ENCODE data around the gene RIT2. TPM values are rescaled to one million over a fixed set of nuclear protein-coding genes. Genes with fewer than 3 reads are reported as not detected.

Gene RIT2
- total RNA-seq, 2 donors from 2014 or later: not detected

- H3K9me3 Mint-ChIP-seq: peaks cover 18% of the 10 kb centered on the region
- no peaks in the 10 kb centered on the region for H3K36me3 Mint-ChIP-seq (ENCODE audit: low read depth)
- no peak overlapping the region for H3K27ac Mint-ChIP-seq
- H3K4me1 Mint-ChIP-seq: no peaks in the 10 kb centered on the region
- ATAC-seq (replicated peaks): no peak
- no peaks in the 10 kb centered on the region for H3K27me3 Mint-ChIP-seq
- H3K4me3 Mint-ChIP-seq: no peak overlapping the region
Measured at GRCh38 chr18:43010611-43011010, 104.9 kb downstream of the RIT2 start.

GRCh38 chr18:43009674-43010073, 105.8 kb downstream of the RIT2 start:
- Mint-ChIP-seq H3K4me1 (no peaks in the 10 kb centered on the region), H3K4me3 (no peak overlapping the region), H3K36me3 (ENCODE audit: low read depth) (no peaks in the 10 kb centered on the region), H3K27ac (no peak overlapping the region), H3K9me3 (peaks cover 13% of the 10 kb centered on the region), H3K27me3 (no peaks in the 10 kb centered on the region)
- ATAC-seq (replicated peaks): no peak

- Mint-ChIP-seq H3K27ac (no peak overlapping the region), H3K36me3 (ENCODE audit: low read depth) (no peaks in the 10 kb centered on the region), H3K9me3 (peaks cover 9% of the 10 kb centered on the region), H3K27me3 (no peaks in the 10 kb centered on the region), H3K4me1 (no peaks in the 10 kb centered on the region), H3K4me3 (no peak overlapping the region)
- no peak for ATAC-seq (replicated peaks)
Measured at GRCh38 chr18:43007365-43007764, 108.1 kb downstream of the RIT2 start.

GRCh38 chr18:43004421-43004820, 111.1 kb downstream of the RIT2 start:
- H3K27me3 Mint-ChIP-seq: no peaks in the 10 kb centered on the region
- no peaks in the 10 kb centered on the region for H3K4me1 Mint-ChIP-seq
- no peaks in the 10 kb centered on the region for H3K36me3 Mint-ChIP-seq (ENCODE audit: low read depth)
- peaks cover 8% of the 10 kb centered on the region for H3K9me3 Mint-ChIP-seq
- no peak overlapping the region for H3K27ac Mint-ChIP-seq
- no peak for ATAC-seq (replicated peaks)
- H3K4me3 Mint-ChIP-seq: no peak overlapping the region

GRCh38 chr18:43001821-43002220, 113.7 kb downstream of the RIT2 start:
- no peaks in the 10 kb centered on the region for H3K4me1 Mint-ChIP-seq
- ATAC-seq (replicated peaks): no peak
- no peaks in the 10 kb centered on the region for H3K36me3 Mint-ChIP-seq (ENCODE audit: low read depth)

GRCh38 chr18:42996824-42997223, 118.7 kb downstream of the RIT2 start:
- Mint-ChIP-seq H3K27ac (no peak overlapping the region), H3K27me3 (no peaks in the 10 kb centered on the region), H3K4me1 (no peaks in the 10 kb centered on the region), H3K9me3 (peaks cover 14% of the 10 kb centered on the region), H3K4me3 (no peak overlapping the region), H3K36me3 (ENCODE audit: low read depth) (no peaks in the 10 kb centered on the region)
- ATAC-seq (replicated peaks): no peak

More at GRCh38 chr18:43001821-43002220, 113.7 kb downstream of the RIT2 start:
- H3K27ac Mint-ChIP-seq: no peak overlapping the region
- H3K4me3 Mint-ChIP-seq: no peak overlapping the region
- no peaks in the 10 kb centered on the region for H3K27me3 Mint-ChIP-seq
- peaks cover 7% of the 10 kb centered on the region for H3K9me3 Mint-ChIP-seq

- H3K9me3 Mint-ChIP-seq: peaks cover 20% of the 10 kb centered on the region
- no peak overlapping the region for H3K27ac Mint-ChIP-seq
- H3K36me3 Mint-ChIP-seq (ENCODE audit: low read depth): no peaks in the 10 kb centered on the region
- no peaks in the 10 kb centered on the region for H3K4me1 Mint-ChIP-seq
- H3K27me3 Mint-ChIP-seq: no peaks in the 10 kb centered on the region
- H3K4me3 Mint-ChIP-seq: no peak overlapping the region
- ATAC-seq (replicated peaks): no peak
Measured at GRCh38 chr18:42980426-42980825, 135.1 kb downstream of the RIT2 start.

- no peaks in the 10 kb centered on the region for H3K27me3 Mint-ChIP-seq
- no peaks in the 10 kb centered on the region for H3K36me3 Mint-ChIP-seq (ENCODE audit: low read depth)
- peaks cover 21% of the 10 kb centered on the region for H3K9me3 Mint-ChIP-seq
Measured at GRCh38 chr18:42977982-42978637, 137.4 kb downstream of the RIT2 start.

GRCh38 chr18:42976869-42977590, 138.5 kb downstream of the RIT2 start:
- ATAC-seq (replicated peaks): no peak
- H3K9me3 Mint-ChIP-seq: peaks cover 21% of the 10 kb centered on the region
- H3K4me3 Mint-ChIP-seq: no peak overlapping the region
- no peaks in the 10 kb centered on the region for H3K36me3 Mint-ChIP-seq (ENCODE audit: low read depth)
- no peaks in the 10 kb centered on the region for H3K4me1 Mint-ChIP-seq
- no peak overlapping the region for H3K27ac Mint-ChIP-seq
- H3K27me3 Mint-ChIP-seq: no peaks in the 10 kb centered on the region

More at GRCh38 chr18:42977982-42978637, 137.4 kb downstream of the RIT2 start:
- ATAC-seq (replicated peaks): no peak
- no peak overlapping the region for H3K4me3 Mint-ChIP-seq
- H3K4me1 Mint-ChIP-seq: no peaks in the 10 kb centered on the region
- no peak overlapping the region for H3K27ac Mint-ChIP-seq

GRCh38 chr18:42969366-42969765, 146.1 kb downstream of the RIT2 start:
- Mint-ChIP-seq H3K27me3 (no peaks in the 10 kb centered on the region), H3K27ac (no peak overlapping the region), H3K9me3 (peaks cover 5% of the 10 kb centered on the region), H3K4me3 (no peak overlapping the region), H3K4me1 (no peaks in the 10 kb centered on the region), H3K36me3 (ENCODE audit: low read depth) (no peaks in the 10 kb centered on the region)
- no peak for ATAC-seq (replicated peaks)

GRCh38 chr18:42961298-42961697, 154.2 kb downstream of the RIT2 start:
- Mint-ChIP-seq H3K36me3 (ENCODE audit: low read depth) (no peaks in the 10 kb centered on the region), H3K27ac (no peak overlapping the region), H3K27me3 (no peaks in the 10 kb centered on the region), H3K4me1 (no peaks in the 10 kb centered on the region), H3K9me3 (peaks cover 8% of the 10 kb centered on the region), H3K4me3 (no peak overlapping the region)
- no peak for ATAC-seq (replicated peaks)

- Mint-ChIP-seq H3K4me1 (no peaks in the 10 kb centered on the region), H3K9me3 (peaks cover 6% of the 10 kb centered on the region), H3K27me3 (no peaks in the 10 kb centered on the region), H3K27ac (no peak overlapping the region), H3K4me3 (no peak overlapping the region), H3K36me3 (ENCODE audit: low read depth) (no peaks in the 10 kb centered on the region)
- ATAC-seq (replicated peaks): no peak
Measured at GRCh38 chr18:42959528-42959927, 156.0 kb downstream of the RIT2 start.

GRCh38 chr18:42958353-42958752, 157.1 kb downstream of the RIT2 start:
- Mint-ChIP-seq H3K36me3 (ENCODE audit: low read depth) (no peaks in the 10 kb centered on the region), H3K4me3 (no peak overlapping the region), H3K4me1 (no peaks in the 10 kb centered on the region), H3K27ac (no peak overlapping the region), H3K27me3 (no peaks in the 10 kb centered on the region), H3K9me3 (peaks cover 5% of the 10 kb centered on the region)
- ATAC-seq (replicated peaks): no peak

- Mint-ChIP-seq H3K4me1 (no peaks in the 10 kb centered on the region), H3K36me3 (ENCODE audit: low read depth) (no peaks in the 10 kb centered on the region), H3K27ac (no peak overlapping the region), H3K9me3 (peaks cover 11% of the 10 kb centered on the region), H3K27me3 (no peaks in the 10 kb centered on the region), H3K4me3 (no peak overlapping the region)
- ATAC-seq (replicated peaks): no peak
Measured at GRCh38 chr18:42956287-42956686, 159.2 kb downstream of the RIT2 start.

GRCh38 chr18:42954887-42955286, 160.6 kb downstream of the RIT2 start:
- ATAC-seq (replicated peaks): no peak
- no peaks in the 10 kb centered on the region for H3K4me1 Mint-ChIP-seq
- H3K9me3 Mint-ChIP-seq: peaks cover 11% of the 10 kb centered on the region
- no peaks in the 10 kb centered on the region for H3K27me3 Mint-ChIP-seq
- H3K4me3 Mint-ChIP-seq: no peak overlapping the region
- no peaks in the 10 kb centered on the region for H3K36me3 Mint-ChIP-seq (ENCODE audit: low read depth)
- no peak overlapping the region for H3K27ac Mint-ChIP-seq

All from activated T-helper 17 cell treated with anti-CD3 and anti-CD28 coated beads, Interleukin-2, amount 50 U/mL, for 72 hours (primary cell).